ENCODE measurements around the gene SAYSD1. TPM values are rescaled to one million over a fixed set of nuclear protein-coding genes. Genes with fewer than 3 reads are reported as not detected.
A peak's percentile ranks its signal among the peaks of the same experiment; 100 is the strongest.

The SAYSD1 gene
- total and polyA plus RNA-seq, 11 donors, result 6.5 to 14.6 (median 9.6) TPM

- intact Hi-C loops (cut with DNase I), result loop anchor here in 1 of 10 donors (10.0 kb wide), 1 partner anchor 414 kb away; the partner anchor contains the start of gene GLO1
- no peak overlapping the region for H3K4me3 ChIP-seq
- WGBS, 4 donors, result 92 to 95% (median 95%) methylated on average over 4 of the region's 4 CpGs
- H3K27me3 ChIP-seq, result no peaks in the 10 kb centered on the region
- DNase-seq, result no peak
- H3K36me3 ChIP-seq, result no peaks in the 10 kb centered on the region
- H3K27ac ChIP-seq, result no peak overlapping the region
- no peaks in the 10 kb centered on the region for H3K9me3 ChIP-seq
- ATAC-seq, result no peak
- TF ChIP-seq POLR2A (IDR thresholded peaks at IDR 0.05) (no peak), CTCF (IDR thresholded peaks at IDR 0.05) (no peak)
- H3K4me1 ChIP-seq, result peaks cover 0 to 15% (median 9%) of the 10 kb centered on the region in 12 donors
Observed at GRCh38 chr6:39118921-39119320, 3.9 kb upstream of the SAYSD1 start.

GRCh38 chr6:39114388-39114703 is 640 bp downstream of the SAYSD1 start:
- Histone ChIP-seq H3K4me1 (peaks cover 0 to 30% (median 14%) of the 10 kb centered on the region in 12 donors), H3K36me3 (peaks cover 0 to 17% (median 12%) of the 10 kb centered on the region in 9 donors), H3K27me3 (no peaks in the 10 kb centered on the region), H3K9me3 (no peaks in the 10 kb centered on the region), H3K4me3 (peak overlapping the region; percentile 57 to 87 (median 76)), H3K27ac (peak overlapping the region; percentile 84 to 99 (median 96))
- intact Hi-C loops (cut with DNase I), result loop anchor here in 1 of 10 donors (10.0 kb wide), 1 partner anchor 410 kb away; the partner anchor contains the start of gene GLO1
- ATAC-seq (peak; percentile 6 to 28 (median 19)), DNase-seq (no peak)
- no peak for TF ChIP-seq POLR2A (IDR thresholded peaks at IDR 0.05)
- TF ChIP-seq CTCF (IDR thresholded peaks at IDR 0.05), result no peak
- 1 to 2% (median 1%) methylated on average over 11 of the region's 11 CpGs for WGBS, 4 donors

- WGBS, 4 donors, result 93 to 99% (median 96%) methylated on average over 1 of the region's 1 CpG
Observed at GRCh38 chr6:39113788-39114187, 1.2 kb downstream of the SAYSD1 start.

GRCh38 chr6:39111280-39111679 is 3.7 kb downstream of the SAYSD1 start:
- ATAC-seq (no peak), DNase-seq (no peak)
- peaks cover 0 to 27% (median 18%) of the 10 kb centered on the region in 9 donors for H3K36me3 ChIP-seq
- intact Hi-C loops (cut with DNase I), result loop anchor here in 1 of 10 donors (10.0 kb wide), 1 partner anchor 406 kb away; the partner anchor contains the start of gene GLO1
- H3K27me3 ChIP-seq, result no peaks in the 10 kb centered on the region
- H3K27ac ChIP-seq, result peak overlapping the region in 1 of 12 donors; percentile 34
- H3K9me3 ChIP-seq, result no peaks in the 10 kb centered on the region
- WGBS, 4 donors, result 87 to 88% (median 88%) methylated on average over 5 of the region's 5 CpGs
- no peak for TF ChIP-seq CTCF (IDR thresholded peaks at IDR 0.05)
- no peak for TF ChIP-seq POLR2A (IDR thresholded peaks at IDR 0.05)
- peaks cover 0 to 35% (median 14%) of the 10 kb centered on the region in 12 donors for H3K4me1 ChIP-seq
- no peak overlapping the region for H3K4me3 ChIP-seq

More at GRCh38 chr6:39113788-39114187, 1.2 kb downstream of the SAYSD1 start:
- H3K27me3 ChIP-seq, result no peaks in the 10 kb centered on the region
- H3K4me3 ChIP-seq, result peak overlapping the region in 10 of 12 donors; percentile 67 to 87 (median 76)
- peaks cover 0 to 22% (median 16%) of the 10 kb centered on the region in 9 donors for H3K36me3 ChIP-seq
- H3K9me3 ChIP-seq, result no peaks in the 10 kb centered on the region
- DNase-seq (no peak), ATAC-seq (no peak)
- intact Hi-C loops (cut with DNase I), result loop anchor here in 1 of 10 donors (10.0 kb wide), 1 partner anchor 409 kb away; the partner anchor contains the start of gene GLO1
- H3K4me1 ChIP-seq, result peaks cover 0 to 30% (median 14%) of the 10 kb centered on the region in 12 donors
- TF ChIP-seq POLR2A (IDR thresholded peaks at IDR 0.05), result no peak
- no peak for TF ChIP-seq CTCF (IDR thresholded peaks at IDR 0.05)
- H3K27ac ChIP-seq, result peak overlapping the region in 3 of 12 donors; percentile 95 to 99 (median 97)
